K562 (cell line): ENCODE data around the gene KNSTRN. TPM values are rescaled to one million over a fixed set of nuclear protein-coding genes. Genes with fewer than 3 reads are reported as not detected.

ENCODE experiments used
- ARID4B ChIP-seq: sonication (generic); formaldehyde crosslinking; IDR thresholded peaks from 2 replicates; pipeline ENCODE4 v1.8.0; 2022; ENCODE audit warnings: mild to moderate bottlenecking, missing genetic modification reagents
- ARNT ChIP-seq, 2 experiments: fragments of 450-650 bp; IDR thresholded peaks; 2 replicates each; pipeline ENCODE4 v1.6.1; 2016; ENCODE audit warnings: mild to moderate bottlenecking in 1 of 2
- ATF7 ChIP-seq: fragments of 450-650 bp; IDR thresholded peaks from 2 replicates; pipeline ENCODE4 v1.7.1; 2014; ENCODE audit warnings: mild to moderate bottlenecking, moderate library complexity
- GATA2 ChIP-seq: sonication (generic); formaldehyde crosslinking; IDR thresholded peaks from 2 replicates; pipeline ENCODE4 v1.4.0; 2020; ENCODE audit warnings: mild to moderate bottlenecking, missing genetic modification reagents
- HES1 ChIP-seq: fragments of 450-650 bp; IDR thresholded peaks from 2 replicates; pipeline ENCODE4 v1.6.1; 2016; ENCODE audit warnings: low read depth, mild to moderate bottlenecking, moderate library complexity
- KDM2B ChIP-seq: fragments of 250-450 bp; sonication (Bioruptor Pico); IDR thresholded peaks from 2 replicates; pipeline ENCODE4 v1.8.0; 2021; ENCODE audit warnings: mild to moderate bottlenecking, moderate library complexity
- PRMT5 ChIP-seq: sonication (generic); formaldehyde crosslinking; IDR thresholded peaks from 2 replicates; pipeline ENCODE4 v1.5.0; 2020; ENCODE audit warnings: missing genetic modification reagents
- PTRF ChIP-seq: fragments of 450-650 bp; IDR thresholded peaks from 2 replicates; pipeline ENCODE4 v1.6.1; 2016; ENCODE audit warnings: mild to moderate bottlenecking, missing genetic modification characterization, missing compliant biosample characterization
- PYGO2 ChIP-seq: fragments of 450-650 bp; IDR thresholded peaks from 2 replicates; pipeline ENCODE4 v1.6.1; 2016; ENCODE audit warnings: mild to moderate bottlenecking, missing genetic modification characterization, moderate library complexity, missing compliant biosample characterization
- SMC3 ChIP-seq: conservative IDR thresholded peaks from 2 replicates; pipeline ENCODE4 v1.6.1; 2011; ENCODE audit warnings: low read depth, low read length, improper control_type of control experiment; ENCODE audit not compliant: insufficient read depth
- SOX6 ChIP-seq: fragments of 450-650 bp; IDR thresholded peaks from 2 replicates; pipeline ENCODE4 v1.6.1; 2014; ENCODE audit warnings: mild to moderate bottlenecking
- TCF7L2 ChIP-seq: fragments of 150-350 bp; IDR thresholded peaks from 2 replicates; pipeline ENCODE4 v1.6.1; 2016; ENCODE audit warnings: low read depth, mild to moderate bottlenecking, low read length, moderate library complexity
- TEAD2 ChIP-seq: fragments of 450-650 bp; IDR thresholded peaks from 2 replicates; pipeline ENCODE4 v1.6.1; 2016; ENCODE audit warnings: missing genetic modification characterization, control low read depth, missing compliant biosample characterization
- TRIM24 ChIP-seq, 2 experiments: fragments of 450-650 bp; IDR thresholded peaks; 2 replicates each; pipeline ENCODE4 v1.6.1; 2016
- ZBTB17 ChIP-seq: fragments of 450-650 bp; formaldehyde crosslinking; IDR thresholded peaks from 2 replicates; pipeline ENCODE4 v1.4.0; 2020; ENCODE audit warnings: mild to moderate bottlenecking
- ZBTB9 ChIP-seq: fragments of 450-650 bp; formaldehyde crosslinking; IDR thresholded peaks from 2 replicates; pipeline ENCODE4 v1.4.0; 2020; ENCODE audit warnings: mild to moderate bottlenecking, moderate library complexity
- ZHX1 ChIP-seq: fragments of 150-350 bp; conservative IDR thresholded peaks from 2 replicates; pipeline ENCODE4 v1.6.1; 2014; ENCODE audit warnings: low read length
- ZNF324 ChIP-seq: fragments of 250-450 bp; sonication (Bioruptor Pico); IDR thresholded peaks from 2 replicates; pipeline ENCODE4 v1.4.0; 2020; ENCODE audit warnings: mild to moderate bottlenecking
- ZNF740 ChIP-seq, 3 experiments: fragments of 200-800 bp in 1 of 3; sonication (Bioruptor generic) in 1 of 3; sonication (generic) in 1 of 3; formaldehyde crosslinking in 1 of 3; IDR thresholded peaks; 2 replicates each; pipeline versions ENCODE4 v1.6.1 to v1.8.0; 2016 to 2022; ENCODE audit warnings: mild to moderate bottlenecking in 2 of 3, missing compliant biosample characterization in 2 of 3, missing genetic modification characterization in 2 of 3, missing genetic modification reagents in 1 of 3
- polyA plus RNA-seq, 8 experiments: library from polyadenylated mRNA; depleted of rRNA in 4 of 8; stranded (reverse) in 5 of 8; unstranded in 3 of 8; fragments of >200 nt; fragmentation: Nextera tagmentation in 2 of 8; fragmentation: Illumina TruSeq in 1 of 8; extraction: Ambion mirVana in 2 of 8; extraction: Trizol in 1 of 8; gene quantifications; 2 replicates each; pipeline versions ENCODE4 v1.2.1 to v1.2.3, GENCODE V29; 2011 to 2014; ENCODE audit warnings: inconsistent platforms in 1 of 8, missing spikeins in 1 of 8
- total RNA-seq, 7 experiments: library from RNA; depleted of rRNA in 6 of 7; stranded (reverse); fragments of >200 nt in 6 of 7; fragmentation: Illumina TruSeq in 2 of 7; extraction: Trizol in 2 of 7; gene quantifications; 2 replicates each; pipeline versions ENCODE4 v1.2.1 to v1.2.3, GENCODE V29; 2011 to 2021; ENCODE audit warnings: low replicate concordance in 1 of 7

Gene KNSTRN
- total and polyA plus RNA-seq, 9 of the 15 experiments (the other 6 are each of a cell fraction or from before 2014, with no cell fraction given): 48.7 to 88.2 (median 66.3) TPM

- TF ChIP-seq ARID4B (CRISPR knock-in tag) (no peak), KDM2B (CRISPR knock-in tag) (no peak), TEAD2 (no peak), TCF7L2 (no peak), HES1 (no peak), SMC3 (no peak), ZNF740 (CRISPR knock-in tag; IDR thresholded peaks at IDR 0.05) (no peak), ZNF740 (tag; IDR thresholded peaks at IDR 0.05) (no peak), PYGO2 (tag) (no peak), GATA2 (CRISPR knock-in tag) (no peak), PTRF (tag) (no peak), TRIM24 (IDR thresholded peaks at IDR 0.05) (no peak), ATF7 (peak; percentile 62; the same call in 1 of the 2 replicates), ZBTB17 (CRISPR knock-in tag) (no peak), ZNF324 (CRISPR knock-in tag) (no peak), ZBTB9 (no peak), SOX6 (peak; percentile 73), PRMT5 (CRISPR knock-in tag) (no peak), ARNT (IDR thresholded peaks at IDR 0.05) (peak in 1 of 2 experiments; percentile 51; a peak in 1 of 4 replicates), ZHX1 (no peak)
Observed at GRCh38 chr15:40430271-40430805, 47.8 kb downstream of the KNSTRN start (continued).
